ENCODE data around the gene FGF14.

FGF14 gene

GRCh38 chr13:101829484-101829883 is 572.4 kb downstream of the FGF14 start (continued):
- no peak for TF ChIP-seq ZBTB11 (tag by site-specific recombination; conservative IDR thresholded peaks at IDR 0.05; ENCODE audit: low read depth)
- no peak for TF ChIP-seq ZNF146 (tag by site-specific recombination; IDR thresholded peaks at IDR 0.05)
- no peak for TF ChIP-seq ZNF560 (tag by site-specific recombination; IDR thresholded peaks at IDR 0.05; ENCODE audit: borderline replicate concordance)
- TF ChIP-seq ZNF311 (tag by site-specific recombination; IDR thresholded peaks at IDR 0.05; ENCODE audit: borderline replicate concordance): no peak

GRCh38 chr13:101828119-101828518 is 573.7 kb downstream of the FGF14 start:
- TF ChIP-seq ZNF548 (tag by site-specific recombination; IDR thresholded peaks at IDR 0.05) (no peak), ZNF394 (tag by site-specific recombination; IDR thresholded peaks at IDR 0.05; ENCODE audit: borderline replicate concordance) (no peak), ZNF558 (tag by site-specific recombination; IDR thresholded peaks at IDR 0.05) (no peak), ZNF433 (tag by site-specific recombination; IDR thresholded peaks at IDR 0.05; ENCODE audit: low read depth) (no peak), ZNF148 (tag by site-specific recombination; IDR thresholded peaks at IDR 0.05; ENCODE audit: borderline replicate concordance) (no peak), TCF7L2 (IDR thresholded peaks at IDR 0.05; ENCODE audit: borderline replicate concordance, low read depth, low read length) (no peak), ZEB2 (tag by site-specific recombination; IDR thresholded peaks at IDR 0.05) (no peak), ZNF10 (tag by site-specific recombination; IDR thresholded peaks at IDR 0.05) (no peak), ZNF223 (tag by site-specific recombination; IDR thresholded peaks at IDR 0.05) (no peak), ZNF175 (tag by site-specific recombination; IDR thresholded peaks at IDR 0.05) (no peak)
- Histone ChIP-seq H3K27ac (ENCODE audit: extremely low read depth, low read depth, low read length) (no peak overlapping the region), H3K36me3 (ENCODE audit: control insufficient read depth in 2 of 2, insufficient read depth in 1 of 2, low read length in 2 of 2) (no peaks in the 10 kb centered on the region), H3K9me3 (ENCODE audit: control insufficient read depth, insufficient read depth, low read depth, low read length) (no peaks in the 10 kb centered on the region), H3K4me1 (ENCODE audit: control insufficient read depth, insufficient read depth, low read length) (no peaks in the 10 kb centered on the region), H3K4me3 (ENCODE audit: low read depth, low read length) (no peak overlapping the region)
- ChIA-PET POLR2A (no interaction called here), CTCF (no interaction called here)

GRCh38 chr13:101817898-101818297 is 584.0 kb downstream of the FGF14 start:
- Histone ChIP-seq H3K36me3 (ENCODE audit: control insufficient read depth in 2 of 2, insufficient read depth in 1 of 2, low read length in 2 of 2) (no peaks in the 10 kb centered on the region), H3K4me1 (ENCODE audit: control insufficient read depth, insufficient read depth, low read length) (no peaks in the 10 kb centered on the region), H3K4me3 (ENCODE audit: low read depth, low read length) (no peak overlapping the region), H3K9me3 (ENCODE audit: control insufficient read depth, insufficient read depth, low read depth, low read length) (no peaks in the 10 kb centered on the region), H3K27ac (ENCODE audit: extremely low read depth, low read depth, low read length) (no peak overlapping the region)
- TF ChIP-seq ZNF449 (tag by site-specific recombination; IDR thresholded peaks at IDR 0.05): no peak
- TF ChIP-seq ZNF792 (tag by site-specific recombination; IDR thresholded peaks at IDR 0.05): no peak
- TF ChIP-seq AEBP2 (tag by site-specific recombination; IDR thresholded peaks at IDR 0.05; ENCODE audit: borderline replicate concordance): no peak
- TF ChIP-seq ZBTB7A (tag by site-specific recombination; IDR thresholded peaks at IDR 0.05; ENCODE audit: low read depth): no peak
- TF ChIP-seq GFI1B (tag by site-specific recombination; IDR thresholded peaks at IDR 0.05): no peak
- TF ChIP-seq ZNF791 (tag by site-specific recombination; IDR thresholded peaks at IDR 0.05): no peak
- no peak for TF ChIP-seq ZNF24 (tag by site-specific recombination; IDR thresholded peaks at IDR 0.05)
- TF ChIP-seq ZNF157 (tag by site-specific recombination; IDR thresholded peaks at IDR 0.05): no peak
- ChIA-PET CTCF (no interaction called here), POLR2A (no interaction called here)
